ENCODE measurements around the gene ARHGEF12. TPM values are rescaled to one million over a fixed set of nuclear protein-coding genes. Genes with fewer than 3 reads are reported as not detected.

The ARHGEF12 gene
- total RNA-seq, 4 donors from 2014 or later = 99.7 to 135 (median 112) TPM

DNA sequence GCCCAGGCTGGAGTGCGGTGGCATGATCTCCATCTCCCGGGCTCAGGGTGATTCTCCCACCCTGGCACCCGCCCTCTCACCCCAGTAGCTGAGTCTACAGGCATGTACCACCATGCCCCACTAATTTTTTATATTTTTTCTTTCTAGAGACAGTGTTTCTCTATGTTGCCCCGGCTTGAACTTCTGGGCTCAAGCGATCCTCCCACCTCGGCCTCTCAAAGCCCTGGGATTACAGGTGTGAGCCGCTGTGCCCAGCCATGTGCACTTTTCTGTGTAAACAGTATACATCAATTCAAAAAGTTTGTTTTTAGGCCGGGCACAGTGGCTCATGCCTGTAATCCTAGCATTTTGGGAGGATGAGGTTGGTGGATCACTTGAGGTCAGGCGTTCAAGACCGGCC, 190.0 kb downstream of the ARHGEF12 start:
- no peak for ATAC-seq
- TF ChIP-seq POLR2A (IDR thresholded peaks at IDR 0.05) (no peak), POLR2AphosphoS5 (IDR thresholded peaks at IDR 0.05) (no peak), CTCF (IDR thresholded peaks at IDR 0.05) (no peak), EP300 (IDR thresholded peaks at IDR 0.05) (no peak)
- 83 to 91% methylated on average over 2 to 9 of the region's 10 CpGs for WGBS, 2 donors (ENCODE audit: low coverage in 1 of 2)

GRCh38 chr11:120527111-120527761, 191.0 kb downstream of the ARHGEF12 start:
- Histone ChIP-seq H3K27me3 (peaks cover 75% of the 10 kb centered on the region), H3K27ac (no peak overlapping the region), H3K4me1 (peaks cover 0 to 8% (median 0%) of the 10 kb centered on the region in 3 donors), H3K4me3 (no peak overlapping the region), H3K36me3 (no peaks in the 10 kb centered on the region), H3K9me3 (no peaks in the 10 kb centered on the region)
- TF ChIP-seq EP300 (IDR thresholded peaks at IDR 0.05) (no peak), CTCF (IDR thresholded peaks at IDR 0.05) (no peak)
- WGBS, 2 donors (ENCODE audit: low coverage in 1 of 2) = 18% methylated on average over 4 of the region's 16 CpGs; no CpG with 5 or more reads in 1 of the 2 donors
- peak; percentile 57 for ATAC-seq

More for the DNA sequence above, 190.0 kb downstream of the ARHGEF12 start:
- Histone ChIP-seq H3K36me3 (no peaks in the 10 kb centered on the region), H3K27ac (no peak overlapping the region), H3K4me3 (no peak overlapping the region), H3K27me3 (peaks cover 65% of the 10 kb centered on the region), H3K9me3 (no peaks in the 10 kb centered on the region), H3K4me1 (peaks cover 0 to 8% (median 0%) of the 10 kb centered on the region in 3 donors)

DNA sequence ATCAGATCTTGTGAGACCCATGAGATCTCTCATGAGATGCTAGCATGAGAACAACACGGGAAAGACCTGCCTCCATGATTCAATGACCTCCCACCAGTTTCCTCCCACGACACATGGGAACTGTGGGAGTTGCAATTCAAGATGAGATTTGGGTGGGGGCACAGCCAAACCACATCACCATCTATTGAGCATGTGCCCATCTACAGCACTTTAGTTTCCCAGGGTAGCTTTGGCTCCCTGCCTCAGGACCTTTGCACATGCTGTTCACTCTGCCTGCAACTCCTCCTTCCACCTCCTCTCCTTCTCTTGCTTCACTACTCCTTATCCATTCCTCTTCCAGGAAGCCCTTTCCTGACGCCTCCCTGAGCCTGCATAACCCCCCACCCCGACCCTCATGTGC, 192.5 kb downstream of the ARHGEF12 start:
- TF ChIP-seq EP300 (IDR thresholded peaks at IDR 0.05) = no peak
- no peak for TF ChIP-seq POLR2AphosphoS5 (IDR thresholded peaks at IDR 0.05)
- TF ChIP-seq CTCF (IDR thresholded peaks at IDR 0.05) = no peak
- no peak for TF ChIP-seq POLR2A (IDR thresholded peaks at IDR 0.05)
- WGBS, 2 donors (ENCODE audit: low coverage in 1 of 2) = 77 to 100% methylated on average over 1 to 4 of the region's 4 CpGs
- Histone ChIP-seq H3K27ac (no peak overlapping the region), H3K36me3 (no peaks in the 10 kb centered on the region), H3K4me1 (peaks cover 0 to 13% (median 0%) of the 10 kb centered on the region in 3 donors), H3K4me3 (no peak overlapping the region), H3K9me3 (no peaks in the 10 kb centered on the region), H3K27me3 (peaks cover 76% of the 10 kb centered on the region)
- ATAC-seq = no peak

DNA sequence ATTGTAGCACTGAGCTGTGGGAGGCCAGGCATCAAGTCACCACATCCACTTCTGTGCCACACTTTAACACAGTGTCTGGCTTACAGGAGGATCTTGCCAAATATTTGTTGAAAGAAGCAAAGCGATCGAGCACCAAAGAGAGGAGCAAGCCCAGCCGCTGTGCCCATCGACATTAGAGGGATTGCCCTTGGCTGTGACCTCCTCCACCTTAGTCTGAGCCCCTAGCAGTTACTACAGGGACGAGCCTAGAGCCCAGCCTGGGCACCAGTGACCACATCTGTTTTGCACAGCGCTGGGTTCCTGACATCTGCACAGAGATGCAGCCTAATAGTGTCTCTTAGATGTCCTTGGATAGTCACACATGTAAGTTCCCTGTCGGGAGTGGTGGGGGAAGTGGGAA, 193.0 kb downstream of the ARHGEF12 start:
- TF ChIP-seq CTCF (IDR thresholded peaks at IDR 0.05) (no peak), POLR2A (IDR thresholded peaks at IDR 0.05) (no peak), POLR2AphosphoS5 (IDR thresholded peaks at IDR 0.05) (no peak), EP300 (IDR thresholded peaks at IDR 0.05) (no peak)
- WGBS, 2 donors (ENCODE audit: low coverage in 1 of 2) = 100% methylated on average over 1 to 2 of the region's 7 CpGs
- ATAC-seq = no peak

GRCh38 chr11:120529911-120530310, 193.7 kb downstream of the ARHGEF12 start:
- Histone ChIP-seq H3K9me3 (no peaks in the 10 kb centered on the region), H3K36me3 (no peaks in the 10 kb centered on the region), H3K27ac (no peak overlapping the region), H3K27me3 (peaks cover 67% of the 10 kb centered on the region), H3K4me3 (no peak overlapping the region), H3K4me1 (peaks cover 0 to 13% (median 0%) of the 10 kb centered on the region in 3 donors)
- 86% methylated on average over 6 of the region's 6 CpGs; no CpG with 5 or more reads in 1 of the 2 donors for WGBS, 2 donors (ENCODE audit: low coverage in 1 of 2)
- no peak for ATAC-seq
- TF ChIP-seq POLR2A (IDR thresholded peaks at IDR 0.05) = no peak
- TF ChIP-seq EP300 (IDR thresholded peaks at IDR 0.05) = no peak
- TF ChIP-seq POLR2AphosphoS5 (IDR thresholded peaks at IDR 0.05) = no peak
- no peak for TF ChIP-seq CTCF (IDR thresholded peaks at IDR 0.05)

More for the DNA sequence above, 193.0 kb downstream of the ARHGEF12 start:
- peaks cover 74% of the 10 kb centered on the region for H3K27me3 ChIP-seq
- no peak overlapping the region for H3K4me3 ChIP-seq
- H3K27ac ChIP-seq = no peak overlapping the region
- no peaks in the 10 kb centered on the region for H3K36me3 ChIP-seq
- no peaks in the 10 kb centered on the region for H3K9me3 ChIP-seq
- peaks cover 0 to 13% (median 0%) of the 10 kb centered on the region in 3 donors for H3K4me1 ChIP-seq
